Fibroblast of mammary gland (primary cell): ENCODE measurements around the gene SERPINI2.

ENCODE experiments used
- DNase-seq: peaks from one replicate; pipeline ENCODE4 v3.0.0-alpha.2; 2010; ENCODE audit warnings: low read depth
- H3K4me3 ChIP-seq: 2 replicates; pipeline ENCODE4 v1.5.1; 2011; ENCODE audit warnings: low read depth, mild to moderate bottlenecking, low read length, moderate library complexity; ENCODE audit not compliant: control insufficient read depth
- CTCF ChIP-seq: conservative IDR thresholded peaks from 2 replicates; pipeline ENCODE4 v1.5.1; 2011; ENCODE audit warnings: low read depth, low read length, inconsistent platforms; ENCODE audit not compliant: control insufficient read depth, insufficient read depth

SERPINI2 gene

GRCh38 chr3:167483708-167484475 is 10.1 kb upstream of the SERPINI2 start:
- no peak for DNase-seq
- TF ChIP-seq CTCF: no peak
- H3K4me3 ChIP-seq: no peak overlapping the region

GRCh38 chr3:167481164-167481563 is 7.3 kb upstream of the SERPINI2 start:
- no peak for TF ChIP-seq CTCF
- no peak overlapping the region for H3K4me3 ChIP-seq
- no peak for DNase-seq

GRCh38 chr3:167480748-167481147 is 6.9 kb upstream of the SERPINI2 start:
- H3K4me3 ChIP-seq: no peak overlapping the region
- no peak for DNase-seq
- TF ChIP-seq CTCF: no peak

- no peak for DNase-seq
- no peak for TF ChIP-seq CTCF
- no peak overlapping the region for H3K4me3 ChIP-seq
Observed at GRCh38 chr3:167469381-167469780, 4.5 kb downstream of the SERPINI2 start.

GRCh38 chr3:167467848-167468611 is 5.8 kb downstream of the SERPINI2 start:
- no peak for TF ChIP-seq CTCF
- no peak overlapping the region for H3K4me3 ChIP-seq
- DNase-seq: no peak

GRCh38 chr3:167466966-167467365 is 6.9 kb downstream of the SERPINI2 start:
- DNase-seq: no peak
- TF ChIP-seq CTCF: no peak

More at GRCh38 chr3:167466966-167467365, 6.9 kb downstream of the SERPINI2 start:
- H3K4me3 ChIP-seq: no peak overlapping the region
